Gastroesophageal sphincter (tissue), 3 donors: ENCODE data around the gene SUCNR1.

Experiments used
- EP300 ChIP-seq: sonication (generic); formaldehyde crosslinking; IDR thresholded peaks from one replicate; pipeline ENCODE4 v1.6.1; 2017; ENCODE audit warnings: antibody characterized with exemption, mild to moderate bottlenecking
- POLR2A ChIP-seq, 2 donors: fragments of 450-650 bp; IDR thresholded peaks; one replicate each; pipeline ENCODE4 v1.6.1; 2017; ENCODE audit warnings: antibody characterized with exemption in 2 of 2, mild to moderate bottlenecking in 2 of 2, moderate library complexity in 1 of 2
- POLR2AphosphoS5 ChIP-seq: sonication (generic); formaldehyde crosslinking; IDR thresholded peaks from one replicate; pipeline ENCODE4 v1.6.1; 2017; ENCODE audit warnings: antibody characterized with exemption
- TF ChIP-seq, protein P1 (sequence below), 4 experiments: fragments of 200-600 bp in 2 of 4; fragments of 450-650 bp in 2 of 4; sonication (generic) in 1 of 4; IDR thresholded peaks; one replicate each; pipeline ENCODE4 v1.5.1; 2017 to 2019; ENCODE audit warnings: antibody characterized with exemption in 4 of 4, mild to moderate bottlenecking in 2 of 4, moderate library complexity in 2 of 4

DNA sequence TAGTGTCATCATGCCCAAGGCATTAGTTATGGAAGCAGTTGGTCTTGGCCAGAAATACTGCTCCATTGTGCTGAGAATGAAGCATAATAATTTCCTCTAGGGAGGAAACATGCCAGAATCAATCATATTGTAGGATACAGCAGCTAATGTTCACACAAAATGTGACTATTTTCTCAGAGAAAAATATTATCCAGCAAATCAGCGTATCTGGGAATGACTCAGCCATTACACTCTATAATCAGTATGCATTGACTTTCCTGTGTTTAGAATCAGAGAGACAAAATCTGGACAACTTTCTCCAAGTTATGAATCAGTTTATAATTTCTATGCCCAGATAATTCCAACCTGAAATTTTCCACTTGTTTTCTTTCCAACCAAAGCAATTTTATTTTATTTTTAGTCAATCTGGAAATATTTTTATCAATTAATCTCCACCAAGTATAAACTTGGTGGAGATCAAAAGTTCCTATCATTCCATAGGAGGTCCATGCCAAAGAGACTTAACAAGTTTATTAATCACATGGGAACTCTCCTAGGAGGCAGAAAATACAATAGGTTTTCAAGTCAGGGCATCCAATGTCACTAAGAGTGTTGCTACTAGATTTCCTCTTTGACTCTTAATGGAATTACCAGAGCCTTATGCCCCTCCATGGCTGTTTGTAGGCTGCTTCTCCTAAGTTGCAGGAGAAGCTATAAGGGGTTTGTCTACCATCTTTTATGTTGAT is 36.4 kb downstream of the SUCNR1 start:
- TF ChIP-seq, protein P1, sequence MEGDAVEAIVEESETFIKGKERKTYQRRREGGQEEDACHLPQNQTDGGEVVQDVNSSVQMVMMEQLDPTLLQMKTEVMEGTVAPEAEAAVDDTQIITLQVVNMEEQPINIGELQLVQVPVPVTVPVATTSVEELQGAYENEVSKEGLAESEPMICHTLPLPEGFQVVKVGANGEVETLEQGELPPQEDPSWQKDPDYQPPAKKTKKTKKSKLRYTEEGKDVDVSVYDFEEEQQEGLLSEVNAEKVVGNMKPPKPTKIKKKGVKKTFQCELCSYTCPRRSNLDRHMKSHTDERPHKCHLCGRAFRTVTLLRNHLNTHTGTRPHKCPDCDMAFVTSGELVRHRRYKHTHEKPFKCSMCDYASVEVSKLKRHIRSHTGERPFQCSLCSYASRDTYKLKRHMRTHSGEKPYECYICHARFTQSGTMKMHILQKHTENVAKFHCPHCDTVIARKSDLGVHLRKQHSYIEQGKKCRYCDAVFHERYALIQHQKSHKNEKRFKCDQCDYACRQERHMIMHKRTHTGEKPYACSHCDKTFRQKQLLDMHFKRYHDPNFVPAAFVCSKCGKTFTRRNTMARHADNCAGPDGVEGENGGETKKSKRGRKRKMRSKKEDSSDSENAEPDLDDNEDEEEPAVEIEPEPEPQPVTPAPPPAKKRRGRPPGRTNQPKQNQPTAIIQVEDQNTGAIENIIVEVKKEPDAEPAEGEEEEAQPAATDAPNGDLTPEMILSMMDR (IDR thresholded peaks at IDR 0.05) = no peak
- TF ChIP-seq POLR2A (IDR thresholded peaks at IDR 0.05) (no peak), POLR2AphosphoS5 (no peak), EP300 (no peak)
